HG03342 (cell line): ENCODE results near the gene RPF1.
"Not testable (repeated sequence)": the region's sequence is repeated elsewhere in the genome, so short reads cannot be mapped to it uniquely, and the experiment has no call there.

ENCODE experiments used
- ATAC-seq: cut with Tn5 transposase; IDR thresholded peaks from one replicate; pipeline ENCODE4 v1.9.1; 2021; ENCODE audit warnings: mild to moderate bottlenecking, moderate library complexity; ENCODE audit not compliant: unreplicated experiment

The RPF1 gene

DNA sequence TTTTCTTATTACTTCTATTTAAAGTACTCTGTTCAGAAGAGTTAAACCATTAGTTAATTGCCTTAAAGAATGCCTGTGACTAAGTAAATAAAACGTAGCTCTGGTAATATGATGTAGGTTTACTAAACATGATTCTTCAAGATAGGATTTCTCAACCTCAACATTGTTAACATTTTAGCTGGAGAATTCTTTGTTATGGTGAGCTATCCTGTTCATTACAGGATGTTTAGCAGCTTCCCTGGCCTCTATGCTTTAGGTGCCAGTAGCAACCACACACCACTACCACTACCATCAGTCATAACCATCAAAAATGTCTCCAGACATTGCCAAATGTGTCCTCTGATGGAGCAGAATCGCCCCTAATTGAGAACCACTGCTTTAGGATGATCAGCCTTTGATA is 10.7 kb downstream of the RPF1 start:
- no peak for ATAC-seq

DNA sequence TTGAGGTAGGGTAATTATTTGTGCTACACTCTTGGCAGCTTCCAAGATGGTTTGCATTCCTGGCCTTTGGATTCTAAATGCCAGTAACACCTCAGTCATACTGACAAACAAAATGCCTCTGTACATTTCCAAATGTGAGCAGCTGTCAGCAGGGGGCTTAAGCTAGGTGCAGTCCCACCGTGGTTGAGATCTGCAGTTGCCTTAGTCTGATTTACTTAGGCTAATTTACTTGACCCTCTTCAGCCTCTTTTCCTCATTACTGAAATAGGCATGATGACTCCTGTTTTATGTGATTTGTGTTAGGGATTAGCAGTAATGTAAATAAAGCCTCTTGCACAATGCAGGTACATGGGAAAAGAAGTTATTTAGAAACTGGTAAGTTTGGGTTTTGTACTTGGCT is 13.7 kb downstream of the RPF1 start:
- no peak for ATAC-seq

DNA sequence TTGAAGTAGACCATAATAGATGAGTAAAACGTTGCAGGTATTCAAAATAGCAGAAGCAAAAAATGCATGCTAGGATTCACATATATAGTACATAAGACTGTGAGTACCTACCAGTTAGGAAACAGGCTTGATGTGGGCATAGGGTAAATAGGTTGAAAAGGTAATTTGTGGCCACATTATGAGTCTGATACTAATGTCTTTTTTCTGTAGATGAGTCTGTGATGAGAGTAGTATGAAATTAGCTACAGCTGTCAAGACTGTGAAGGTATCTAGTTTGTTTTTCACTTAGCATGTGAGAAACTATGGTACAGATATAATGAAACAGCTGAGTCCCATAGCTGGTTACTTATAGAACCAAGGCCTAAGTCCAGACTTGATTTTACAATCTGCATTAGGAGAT is 14.7 kb downstream of the RPF1 start:
- no peak for ATAC-seq

DNA sequence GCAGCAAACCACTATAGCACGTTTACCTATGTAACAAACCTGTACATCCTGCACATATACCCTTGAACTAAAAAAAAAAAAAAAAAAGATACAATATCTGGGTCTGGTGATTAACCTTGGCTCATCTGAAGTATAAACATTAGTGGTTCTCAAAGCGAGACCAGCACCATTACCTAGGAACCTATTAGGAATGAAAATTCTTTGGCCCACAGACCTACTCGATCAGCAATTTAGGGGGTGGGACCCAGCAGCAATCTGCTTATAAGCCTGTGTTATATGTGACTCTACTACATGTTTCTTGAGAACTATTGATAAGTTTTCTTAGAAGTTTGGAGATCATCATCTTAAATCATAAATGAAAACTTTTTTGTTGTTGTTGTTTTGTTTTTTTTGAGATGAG is 17.4 kb downstream of the RPF1 start:
- no peak for ATAC-seq

DNA sequence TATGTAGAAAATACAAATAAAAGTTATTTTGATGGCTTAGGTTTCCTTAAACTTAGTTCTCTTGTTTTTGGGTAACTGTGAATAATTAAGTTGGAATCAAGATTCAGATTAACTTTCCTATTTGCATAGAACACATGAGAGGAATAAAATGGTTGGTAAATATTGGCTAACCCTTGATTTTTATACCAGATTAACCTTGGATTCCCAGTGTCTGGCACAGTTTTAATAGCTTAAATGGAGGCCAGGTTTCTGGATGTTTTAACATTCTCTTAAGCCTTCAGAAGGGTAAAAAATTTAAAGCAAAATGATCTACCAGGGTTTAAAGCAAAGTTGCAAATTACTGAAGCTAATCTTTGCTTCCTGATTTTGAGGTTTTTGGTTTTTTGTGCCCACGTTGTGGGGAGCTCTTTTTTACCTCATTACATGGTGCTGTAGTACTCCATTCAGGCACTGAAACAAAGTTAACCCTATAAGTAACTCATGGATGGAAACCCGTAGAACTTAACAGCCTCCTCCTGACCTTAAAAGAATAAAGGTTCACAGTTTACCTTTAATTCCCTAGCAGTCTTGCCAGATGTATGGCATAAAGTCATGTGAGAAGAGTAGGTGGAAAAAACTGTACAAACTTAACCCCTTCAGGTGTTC is 18.7 kb downstream of the RPF1 start:
- ATAC-seq, result no peak

DNA sequence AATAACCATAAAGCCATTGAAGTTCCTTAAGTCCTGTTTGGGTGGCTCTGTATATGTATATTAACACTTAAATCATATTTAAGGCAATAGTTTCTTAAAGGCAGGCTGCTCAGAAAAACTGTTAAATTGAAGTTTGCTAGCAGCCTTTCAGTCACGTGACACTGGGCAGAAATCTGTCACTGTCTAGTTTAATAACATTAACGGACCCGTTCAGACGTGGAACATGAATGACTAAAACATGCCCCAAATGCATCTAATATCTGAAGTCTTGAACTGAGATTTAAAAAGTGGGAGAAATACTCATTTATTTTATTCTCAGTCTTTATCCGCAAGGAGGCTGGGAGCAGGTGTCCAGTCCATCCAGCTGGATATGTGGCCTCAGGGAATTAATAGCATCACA is 23.9 kb downstream of the RPF1 start:
- ATAC-seq, result no peak

DNA sequence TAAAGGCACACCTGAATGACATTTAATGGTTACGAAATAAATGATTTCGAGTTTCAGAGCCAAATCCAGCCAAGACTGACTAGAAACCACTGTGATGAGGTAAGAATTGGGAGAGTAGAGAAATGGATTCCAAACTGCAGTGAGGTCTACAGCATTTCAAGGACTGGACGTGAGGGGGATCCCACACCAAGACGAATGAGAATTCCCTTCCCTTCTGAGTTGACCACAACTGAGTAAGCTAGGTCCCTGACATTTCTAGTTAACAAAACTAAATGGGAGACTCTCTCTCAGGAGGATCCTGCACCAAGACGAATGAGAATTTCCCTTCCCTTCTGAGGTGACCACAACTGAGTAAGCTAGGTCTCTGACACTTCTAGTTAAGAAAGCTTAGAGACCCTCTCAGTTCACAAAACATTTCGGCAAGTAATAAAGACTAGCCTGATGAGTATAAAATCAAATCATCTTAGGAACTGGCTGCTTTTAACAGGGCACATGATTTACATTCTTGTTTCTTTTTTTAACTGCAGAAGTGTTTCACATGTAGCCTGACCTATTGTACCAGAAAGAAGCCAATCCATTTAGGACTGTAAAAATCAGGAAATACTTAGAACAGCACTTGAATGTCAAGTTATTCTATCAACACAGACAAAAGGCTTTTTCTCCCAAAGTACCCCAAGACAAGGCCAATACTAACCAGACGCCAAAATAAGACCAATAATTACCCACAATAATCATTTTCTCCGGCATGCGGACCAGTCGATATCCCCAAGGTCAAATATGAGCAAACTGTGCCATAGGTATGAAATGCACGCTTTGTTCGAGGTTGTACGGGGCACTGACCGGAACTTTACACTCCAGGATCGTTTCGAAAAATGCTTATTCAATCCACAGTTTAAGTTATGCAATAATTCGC is 25.8 kb downstream of the RPF1 start:
- ATAC-seq, result no peak

DNA sequence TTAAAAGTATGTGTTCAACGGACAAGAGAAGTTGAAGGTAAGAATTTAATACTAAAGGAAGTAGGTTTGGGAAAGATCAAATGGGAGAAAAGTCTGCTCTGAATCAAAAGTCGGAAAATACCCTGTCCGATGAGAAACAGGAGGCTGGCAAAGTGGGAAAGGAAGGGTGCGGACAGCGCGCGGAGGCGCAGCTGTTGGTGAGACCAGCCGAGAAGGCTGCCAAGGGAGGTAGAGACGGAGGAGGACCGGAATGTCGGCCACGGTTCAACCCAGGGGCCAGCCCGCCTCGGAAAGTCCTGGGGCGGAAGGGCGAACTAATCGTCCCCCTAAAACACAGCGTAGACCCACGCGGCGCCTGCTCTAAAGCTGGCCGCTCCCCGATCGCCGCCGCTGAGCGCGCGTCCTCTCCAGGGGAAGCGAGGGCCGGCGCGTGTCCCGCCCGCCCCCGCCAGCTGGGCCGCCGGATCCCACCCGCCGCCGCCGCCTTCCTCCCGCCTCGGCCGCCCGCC is 26.5 kb downstream of the RPF1 start:
- ATAC-seq, result peak; percentile 26

DNA sequence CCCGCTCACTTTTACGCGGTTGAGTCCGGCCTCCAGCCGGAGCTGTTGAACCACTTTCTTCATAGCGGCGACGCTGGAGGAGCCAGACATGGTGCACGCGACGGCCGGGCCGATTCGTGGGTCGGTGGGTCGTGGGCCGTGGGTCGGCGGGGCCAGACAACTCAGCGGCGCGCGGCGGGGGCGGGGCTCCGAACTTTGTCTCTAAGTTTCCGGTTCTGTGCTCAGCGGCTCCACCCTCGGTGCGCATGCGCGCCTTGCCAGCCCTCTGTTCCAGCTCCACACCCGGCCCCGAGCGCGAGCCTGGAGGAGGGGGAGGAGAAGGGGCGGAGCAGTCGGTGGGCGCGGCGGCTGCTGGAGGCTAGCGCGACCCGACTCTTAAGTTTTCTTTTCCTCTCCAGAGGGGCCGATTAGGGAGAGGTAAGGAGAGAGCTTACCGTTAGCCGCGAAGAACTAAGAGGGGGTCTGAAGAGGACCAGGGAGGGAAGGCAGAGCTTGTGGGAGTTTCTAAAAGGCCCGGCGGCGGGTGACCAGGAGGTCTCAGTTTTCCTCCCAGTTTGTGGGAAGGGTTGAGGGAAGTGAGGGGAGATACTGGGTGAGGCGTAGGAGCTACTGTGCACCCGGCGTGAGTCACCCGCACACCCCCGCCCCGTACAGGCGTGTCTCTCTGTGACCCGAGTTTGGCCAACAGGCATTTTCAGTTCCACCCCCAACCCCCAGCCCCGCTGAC is 27.1 kb downstream of the RPF1 start, which contains the start of the genes GNG5 and SPATA1:
Gene GNG5, minus strand, starts transcription at position 580 of the 727 bp plus-strand sequence. Its CDS starts 490 bp downstream, at position 90.
Gene SPATA1, plus strand, starts transcription at position 385 of the 727 bp plus-strand sequence. CDS start 9,974 bp downstream, outside the sequence.
- ATAC-seq, result peak; percentile 83

DNA sequence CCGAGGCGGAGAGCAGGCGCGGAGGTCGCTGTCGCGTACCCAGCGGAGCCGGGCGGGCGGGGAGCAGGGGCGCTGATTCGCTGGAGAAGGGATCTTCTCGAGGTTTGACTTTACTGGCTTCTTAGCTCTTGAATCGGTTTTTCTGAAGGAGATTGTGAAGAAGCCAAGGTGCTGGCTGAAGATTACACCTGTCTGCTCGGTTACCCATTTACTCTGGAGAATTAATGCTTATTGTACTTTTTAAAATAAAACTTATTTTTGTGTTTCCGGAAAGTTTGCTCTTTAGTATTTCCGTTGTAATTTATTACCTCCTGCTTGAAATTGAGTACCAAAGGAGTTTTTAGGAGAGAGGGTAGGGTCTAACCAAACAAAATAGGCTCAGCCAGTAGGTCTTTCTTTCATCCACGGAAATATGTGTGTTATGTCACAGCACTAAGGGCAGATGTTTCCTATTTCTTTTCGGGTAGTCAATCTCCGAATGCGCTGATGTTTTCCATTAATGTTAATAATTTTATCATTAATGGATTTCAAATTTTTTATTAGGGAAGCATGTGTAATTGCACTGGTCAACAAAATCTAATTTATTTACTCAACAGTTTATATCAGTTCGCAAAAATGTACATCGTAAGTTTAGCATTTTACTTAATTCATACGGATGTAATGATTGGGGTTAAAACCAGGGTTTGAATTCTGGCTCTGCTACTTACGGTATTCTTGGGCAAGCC is 27.8 kb downstream of the RPF1 start:
- no peak for ATAC-seq

DNA sequence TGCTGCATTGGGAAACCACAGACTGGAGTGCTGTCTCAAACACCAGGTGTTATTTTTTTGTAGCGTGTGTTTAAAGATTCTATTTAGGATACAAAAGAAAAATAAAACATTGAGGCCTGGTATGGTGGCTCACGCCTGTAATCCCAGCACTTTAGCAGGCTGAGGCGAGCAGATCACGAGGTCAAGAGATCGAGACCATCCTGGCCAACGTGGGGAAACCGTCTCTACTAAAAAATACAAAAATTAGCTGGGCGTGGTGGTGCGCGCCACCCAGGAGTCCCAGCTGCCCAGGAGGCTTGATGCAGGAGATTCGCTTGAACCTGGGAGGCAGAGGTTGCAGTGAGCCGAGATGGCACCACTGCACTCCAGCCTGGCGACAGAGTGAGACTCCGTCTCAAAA is 28.8 kb downstream of the RPF1 start:
- ATAC-seq, result not testable (repeated sequence)

DNA sequence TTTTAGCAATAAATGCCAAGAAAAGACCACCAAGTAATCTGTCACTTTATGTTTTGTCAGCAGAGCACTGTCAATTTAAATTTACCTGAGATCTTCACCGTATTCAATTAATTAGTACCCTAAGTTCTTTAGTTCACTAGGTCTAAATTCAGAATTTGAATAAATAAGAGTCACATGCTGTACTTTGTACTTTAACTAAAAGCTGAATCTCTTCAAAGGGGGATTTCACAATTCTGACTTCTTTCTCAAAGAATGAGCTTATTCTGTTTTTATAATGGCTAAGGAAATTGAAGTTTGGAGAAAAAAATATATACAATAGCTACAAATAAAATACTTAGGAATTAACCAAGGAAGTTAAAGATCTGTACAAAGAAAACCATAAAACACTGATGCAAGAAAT is 29.4 kb downstream of the RPF1 start:
- ATAC-seq, result no peak

DNA sequence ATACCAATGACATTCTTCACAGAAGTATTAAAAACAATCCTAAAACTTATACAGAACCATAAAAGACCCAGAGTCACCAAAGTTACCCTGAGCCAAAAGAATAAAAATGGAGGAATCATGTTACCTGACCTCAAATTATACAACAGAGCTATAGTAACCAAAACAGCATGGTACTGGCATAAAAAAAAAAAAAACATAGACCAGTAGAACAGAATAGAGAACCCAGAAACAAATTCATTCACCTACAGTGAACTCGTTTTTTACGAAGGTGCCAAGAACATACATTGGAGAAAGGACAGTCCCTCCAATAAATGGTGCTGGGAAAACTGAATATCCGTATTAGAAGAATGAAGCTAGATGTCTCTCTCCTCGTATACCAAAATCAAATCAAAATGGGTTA is 30.0 kb downstream of the RPF1 start:
- ATAC-seq, result no peak

DNA sequence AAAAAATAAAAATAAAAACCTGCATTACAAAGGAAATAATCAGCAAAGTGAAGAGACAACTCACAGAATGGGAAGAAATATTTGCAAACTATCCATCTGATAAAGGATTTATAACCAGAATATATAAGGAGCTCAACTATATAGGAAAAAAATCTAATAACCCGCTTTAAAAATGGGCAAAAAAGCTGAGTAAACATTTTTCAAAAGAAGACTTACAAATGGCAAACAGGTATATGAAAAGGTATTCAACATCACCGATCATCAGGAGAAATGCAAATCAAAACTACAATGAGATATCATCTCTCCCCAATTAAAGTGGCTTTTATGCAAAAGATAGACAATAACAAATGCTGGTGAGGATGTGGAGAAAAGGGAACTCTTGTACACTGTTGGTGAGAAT is 31.1 kb downstream of the RPF1 start:
- ATAC-seq, result no peak

DNA sequence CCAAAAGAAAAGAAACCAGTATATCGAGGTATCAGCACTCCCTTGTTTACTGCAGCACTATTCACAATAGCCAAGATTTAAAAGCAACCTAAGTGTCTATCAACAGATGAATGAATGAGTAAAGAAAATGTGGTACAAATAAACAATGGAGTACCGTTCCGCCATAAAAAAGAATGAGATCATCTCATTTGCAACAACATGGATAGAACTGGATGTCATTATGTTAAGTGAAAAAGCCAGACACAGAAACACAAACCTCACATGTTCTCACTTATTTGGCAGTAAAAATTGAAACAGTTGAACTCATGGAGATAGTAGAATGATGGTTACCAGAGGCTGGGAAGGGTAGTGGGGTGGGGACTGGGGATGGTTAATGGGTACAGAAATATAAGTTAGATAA is 31.6 kb downstream of the RPF1 start:
- no peak for ATAC-seq

DNA sequence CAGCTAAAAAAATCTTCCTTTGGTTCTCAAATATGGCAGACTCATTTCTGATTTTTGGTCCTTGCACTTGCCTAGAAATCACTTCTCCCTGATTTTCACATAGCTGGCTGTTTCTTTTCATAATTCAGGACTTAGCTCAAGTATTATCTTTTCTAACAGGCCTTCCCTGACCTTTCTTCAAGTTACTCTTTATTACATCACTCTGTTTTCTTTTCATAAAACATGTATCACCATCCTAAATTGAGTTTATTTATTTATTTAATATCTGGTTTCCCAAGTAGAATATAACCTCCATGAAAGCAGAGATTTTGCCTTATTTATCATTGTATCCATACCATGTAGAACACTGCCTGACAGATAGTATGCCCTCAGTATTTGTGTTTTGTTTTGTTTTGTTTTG is 45.5 kb downstream of the RPF1 start:
- ATAC-seq, result no peak

DNA sequence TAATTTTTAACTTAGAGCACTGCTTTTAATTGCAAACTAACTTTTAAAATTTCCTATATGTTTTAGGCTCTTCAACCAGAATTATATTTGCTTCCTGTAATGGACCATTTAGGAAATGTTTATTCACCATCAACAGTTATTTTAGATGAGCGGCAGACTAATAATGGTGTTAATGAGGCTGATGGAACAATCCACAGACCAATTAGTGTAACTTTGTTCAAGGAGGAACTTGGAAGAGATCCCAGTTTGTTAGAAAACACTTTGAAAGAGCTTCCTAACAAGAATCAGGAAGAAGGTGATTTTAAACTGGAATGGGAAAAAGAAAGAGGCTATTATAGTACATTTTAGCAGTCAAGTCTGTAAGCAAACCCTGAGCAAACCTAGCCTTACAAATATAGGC is 46.7 kb downstream of the RPF1 start:
- no peak for ATAC-seq

DNA sequence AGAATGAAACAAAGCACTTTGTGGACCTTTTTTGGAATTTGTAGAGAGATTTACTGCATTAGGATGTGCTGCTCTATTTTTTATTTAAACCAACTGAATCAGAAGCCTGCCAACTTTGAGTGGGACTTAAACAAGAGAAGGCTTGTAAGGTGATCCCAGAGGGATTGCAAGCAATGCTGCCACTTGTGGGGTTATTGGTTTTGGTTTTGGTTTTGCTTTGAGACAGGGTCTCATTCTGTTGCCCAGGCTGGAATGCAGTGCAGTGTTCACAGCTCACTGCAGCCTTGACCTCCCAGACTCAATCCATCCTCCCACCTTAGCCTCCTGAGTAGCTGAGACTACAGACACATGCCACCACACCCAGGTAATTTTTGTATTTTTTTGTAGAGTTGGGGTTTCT is 59.5 kb downstream of the RPF1 start:
- ATAC-seq, result peak; percentile 69

DNA sequence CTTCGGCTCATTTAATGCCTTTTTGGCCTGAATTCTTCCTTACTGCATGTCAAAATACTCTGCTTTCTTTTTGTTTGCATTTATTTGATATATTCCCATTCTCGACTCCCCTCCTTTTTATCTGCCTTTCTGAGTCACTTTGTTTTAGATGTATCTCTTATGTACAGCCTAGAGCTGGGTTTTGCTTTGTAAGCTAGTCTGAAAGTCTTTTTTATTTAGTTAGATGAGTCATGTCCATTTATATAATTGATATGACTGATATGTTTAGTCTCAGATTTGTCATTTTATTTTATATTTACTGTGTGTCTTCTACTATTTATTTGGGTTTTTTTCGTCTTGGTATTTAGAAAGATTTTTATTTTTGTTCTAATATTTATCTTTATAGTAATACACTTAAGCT is 60.9 kb downstream of the RPF1 start:
- ATAC-seq, result no peak

DNA sequence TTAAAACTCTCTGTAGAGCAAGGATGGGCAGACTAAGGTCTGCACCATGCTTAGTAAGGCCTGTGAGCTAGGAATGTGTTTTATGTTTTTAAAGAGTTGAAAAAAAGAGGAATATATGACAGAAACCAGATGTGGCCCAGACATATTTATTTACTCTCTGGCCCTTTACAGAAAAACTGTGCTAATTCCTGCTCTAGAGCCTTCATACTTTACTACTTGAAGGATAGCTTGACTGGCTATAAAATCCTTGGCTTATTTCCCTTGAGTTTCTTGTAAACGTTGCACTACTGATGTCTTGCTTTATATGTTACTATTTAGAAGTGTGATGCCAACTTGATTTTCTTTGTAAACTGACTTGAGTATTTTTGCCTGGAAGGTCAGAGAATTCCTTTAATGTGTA is 61.7 kb downstream of the RPF1 start:
- ATAC-seq, result no peak

DNA sequence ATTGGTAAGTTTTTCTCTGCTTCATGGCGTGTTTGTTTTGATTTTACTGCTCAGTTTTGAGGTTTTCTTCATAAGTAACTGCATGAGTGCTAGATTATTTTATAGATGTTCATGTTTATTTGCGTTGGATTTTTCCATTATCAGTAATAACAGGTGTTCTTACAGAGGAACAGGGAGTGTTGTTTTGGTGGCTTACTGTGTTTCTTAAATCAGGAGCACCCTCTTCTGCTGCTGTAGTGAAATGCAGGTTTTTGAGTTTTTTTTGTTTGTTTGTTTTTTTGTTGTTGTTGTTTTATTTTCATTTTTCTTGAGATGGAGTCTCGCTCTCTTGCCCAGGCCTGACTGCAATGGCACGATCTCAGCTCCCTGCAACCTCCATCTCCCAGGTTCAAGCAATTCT is 62.6 kb downstream of the RPF1 start:
- ATAC-seq, result no peak
